Endometrial microvascular endothelial cells (primary cell): ENCODE results near the gene PRAMEF1. TPM values are rescaled to one million over a fixed set of nuclear protein-coding genes. Genes with fewer than 3 reads are reported as not detected.
"Not testable (repeated sequence)": the region's sequence is repeated elsewhere in the genome, so short reads cannot be mapped to it uniquely, and the experiment has no call there.

ENCODE experiments used
- in situ Hi-C: cut with HindIII; loops from 2 replicates; pipeline ENCODE4 v1.10.0; 2017; ENCODE audit warnings: low sequenced_read_pairs, low pct_unique_long_range_greater_than_20kb; ENCODE audit errors: inconsistent ontology term
- total RNA-seq: library from RNA; depleted of rRNA; stranded (reverse); fragments of >200 nt; gene quantifications from one replicate; pipeline ENCODE4 v1.2.3, GENCODE V29; 2015; ENCODE audit errors: inconsistent ontology term

PRAMEF1 gene
- total RNA-seq, 1 donor from 2014 or later: not detected

- in situ Hi-C loops: no loop called here
Observed at GRCh38 chr1:12773438-12773837, 17.8 kb upstream of the PRAMEF1 start, which contains the start of gene PRAMEF12. Gene PRAMEF12 (plus strand): TSS chr1:12773738. CDS start chr1:12774868, 1,130 bp downstream.

GRCh38 chr1:12774801-12775345, 16.3 kb upstream of the PRAMEF1 start:
- in situ Hi-C loops: no loop called here

GRCh38 chr1:12775443-12775842, 15.8 kb upstream of the PRAMEF1 start:
- in situ Hi-C loops: no loop called here

- in situ Hi-C loops: no loop called here
Observed at GRCh38 chr1:12776801-12777557, 14.2 kb upstream of the PRAMEF1 start.

- in situ Hi-C loops: no loop called here
Observed at GRCh38 chr1:12778061-12778460, 13.1 kb upstream of the PRAMEF1 start.

GRCh38 chr1:12778907-12779306, 12.3 kb upstream of the PRAMEF1 start:
- in situ Hi-C loops: no loop called here

- in situ Hi-C loops: not testable (repeated sequence)
Observed at GRCh38 chr1:12781488-12781887, 9.7 kb upstream of the PRAMEF1 start.

GRCh38 chr1:12783783-12784182, 7.4 kb upstream of the PRAMEF1 start:
- in situ Hi-C loops: not testable (repeated sequence)

GRCh38 chr1:12784729-12785128, 6.5 kb upstream of the PRAMEF1 start:
- in situ Hi-C loops: not testable (repeated sequence)

- in situ Hi-C loops: no loop called here
Observed at GRCh38 chr1:12798911-12799310, 7.7 kb downstream of the PRAMEF1 start.

- in situ Hi-C loops: no loop called here
Observed at GRCh38 chr1:12799730-12800129, 8.5 kb downstream of the PRAMEF1 start.

GRCh38 chr1:12809933-12810332, 18.7 kb downstream of the PRAMEF1 start:
- in situ Hi-C loops: no loop called here

- in situ Hi-C loops: no loop called here
Observed at GRCh38 chr1:12810691-12811408, 19.7 kb downstream of the PRAMEF1 start.

GRCh38 chr1:12811409-12811784, 20.2 kb downstream of the PRAMEF1 start:
- in situ Hi-C loops: no loop called here

- in situ Hi-C loops: not testable (repeated sequence)
Observed at GRCh38 chr1:12819061-12819460, 27.9 kb downstream of the PRAMEF1 start.

GRCh38 chr1:12831310-12831709, 40.1 kb downstream of the PRAMEF1 start, which contains the start of gene PRAMEF11:
Gene PRAMEF11 (minus strand): TSS chr1:12831410. CDS start chr1:12828789, 2,621 bp downstream.
- in situ Hi-C loops: not testable (repeated sequence)

- in situ Hi-C loops: not testable (repeated sequence)
Observed at GRCh38 chr1:12833251-12833650, 42.1 kb downstream of the PRAMEF1 start.
